ENCODE measurements around the gene ARFIP1. TPM values are rescaled to one million over a fixed set of nuclear protein-coding genes. Genes with fewer than 3 reads are reported as not detected.
"Not testable (repeated sequence)": the region's sequence is repeated elsewhere in the genome, so short reads cannot be mapped to it uniquely, and the experiment has no call there.

The ARFIP1 gene
- polyA plus RNA-seq, 6 donors from 2014 or later, result 21.4 to 32.7 (median 27.8) TPM

DNA sequence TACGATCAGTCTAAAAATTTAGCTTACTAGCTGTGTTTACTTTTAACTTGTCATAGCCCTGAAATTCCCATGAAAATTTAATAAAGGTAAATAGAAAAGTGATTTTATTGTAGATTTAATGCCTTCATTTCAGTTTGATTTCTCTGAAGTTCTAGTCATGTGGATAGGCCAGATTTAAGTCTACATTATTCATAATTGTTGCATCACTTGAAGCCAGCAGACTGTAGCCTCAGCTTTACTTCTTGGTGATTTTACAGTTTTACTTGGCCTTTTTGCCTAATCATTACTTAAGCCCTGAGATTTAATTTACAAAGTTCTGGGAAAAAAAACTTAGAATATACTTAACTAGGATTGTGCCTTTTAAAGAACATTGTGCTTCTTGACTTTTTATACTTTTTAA is 82.9 kb downstream of the ARFIP1 start:
- DNase-seq (no peak), ATAC-seq (ENCODE audit: low read depth in 2 of 2) (no peak)
- Mint-ChIP-seq H3K36me3 (peaks cover 7 to 8% of the 10 kb centered on the region in 2 donors), H3K27ac (peak overlapping the region in 1 of 6 donors; percentile 66), H3K9me3 (no peaks in the 10 kb centered on the region), H3K4me3 (no peak overlapping the region), H3K27me3 (no peaks in the 10 kb centered on the region), H3K4me1 (no peaks in the 10 kb centered on the region)

DNA sequence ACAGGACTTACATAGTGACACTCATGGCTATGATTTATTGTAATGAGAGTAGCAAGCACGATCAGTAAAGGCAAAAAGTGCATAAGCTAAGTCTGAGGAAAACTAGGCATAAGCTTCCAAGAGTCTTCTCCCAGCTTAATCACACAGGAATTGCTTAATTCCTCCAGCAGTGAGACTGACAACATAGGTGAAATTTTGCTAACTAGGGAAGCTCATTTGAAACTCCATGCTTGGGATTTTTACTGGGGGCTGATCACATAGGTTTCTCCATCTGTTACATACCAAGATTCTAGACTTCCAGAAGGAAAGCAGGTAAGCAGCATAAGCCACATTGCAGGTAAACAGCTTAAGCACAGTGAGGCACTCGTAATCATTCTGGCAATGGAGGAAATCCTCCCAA is 84.6 kb downstream of the ARFIP1 start:
- no peak for DNase-seq
- Mint-ChIP-seq H3K27ac (peak overlapping the region in 2 of 6 donors; percentile 5 to 63), H3K4me1 (no peaks in the 10 kb centered on the region), H3K4me3 (no peak overlapping the region), H3K27me3 (no peaks in the 10 kb centered on the region), H3K36me3 (peaks cover 8 to 11% of the 10 kb centered on the region in 2 donors), H3K9me3 (no peaks in the 10 kb centered on the region)
- ATAC-seq (ENCODE audit: low read depth in 2 of 2), result no peak

DNA sequence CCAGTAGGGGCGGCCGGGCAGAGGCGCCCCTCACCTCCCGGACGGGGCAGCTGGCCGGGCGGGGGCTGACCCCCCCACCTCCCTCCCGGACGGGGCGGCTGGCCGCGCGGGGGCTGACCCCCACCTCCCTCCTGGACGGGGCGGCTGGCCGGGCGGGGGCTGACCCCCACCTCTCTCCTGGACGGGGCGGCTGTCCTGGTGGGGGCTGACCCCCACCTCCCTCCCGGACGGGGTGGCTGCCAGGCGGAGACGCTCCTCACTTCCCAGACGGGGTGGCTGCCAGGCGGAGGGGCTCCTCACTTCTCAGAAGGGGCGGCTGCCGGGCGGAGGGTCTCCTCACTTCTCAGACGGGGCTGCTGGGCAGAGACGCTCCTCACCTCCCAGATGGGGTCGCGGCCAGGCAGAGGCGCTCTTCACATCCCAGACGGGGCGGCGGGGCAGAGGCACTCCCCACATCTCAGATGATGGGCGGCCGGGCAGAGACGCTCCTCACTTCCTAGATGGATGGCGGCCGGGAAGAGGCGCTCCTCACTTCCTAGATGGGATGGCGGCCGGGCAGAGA is 86.8 kb downstream of the ARFIP1 start:
- not testable (repeated sequence) for ATAC-seq (ENCODE audit: low read depth in 2 of 2); H3K9me3 Mint-ChIP-seq; H3K4me3 Mint-ChIP-seq; H3K27me3 Mint-ChIP-seq; DNase-seq; H3K4me1 Mint-ChIP-seq; H3K27ac Mint-ChIP-seq
- peaks cover 8 to 22% of the 10 kb centered on the region in 2 donors for H3K36me3 Mint-ChIP-seq

DNA sequence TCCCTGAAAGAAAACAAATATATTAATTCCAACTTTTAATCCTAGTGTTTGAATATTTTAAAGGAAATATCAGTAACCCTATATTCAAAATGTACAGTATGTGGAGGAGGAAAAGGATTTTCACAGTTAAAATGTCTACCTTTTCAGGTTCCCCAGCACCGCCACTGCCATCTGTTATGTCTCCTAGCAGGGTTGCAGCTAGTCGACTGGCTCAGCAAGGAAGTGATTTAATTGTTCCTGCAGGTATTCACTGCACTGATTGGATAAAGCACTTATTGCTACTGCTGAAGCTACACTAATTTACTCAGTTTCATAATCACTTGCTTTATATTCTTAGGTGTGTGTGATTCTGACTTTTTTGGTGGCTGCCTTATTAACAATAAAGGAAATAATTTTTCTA is 90.9 kb downstream of the ARFIP1 start:
- no peak overlapping the region for H3K4me3 Mint-ChIP-seq
- no peaks in the 10 kb centered on the region for H3K4me1 Mint-ChIP-seq
- H3K9me3 Mint-ChIP-seq, result peaks cover 0 to 4% (median 0%) of the 10 kb centered on the region in 7 donors
- DNase-seq, result no peak
- ATAC-seq (ENCODE audit: low read depth in 2 of 2), result no peak
- H3K36me3 Mint-ChIP-seq, result peaks cover 21 to 39% of the 10 kb centered on the region in 2 donors
- H3K27me3 Mint-ChIP-seq, result no peaks in the 10 kb centered on the region
- no peak overlapping the region for H3K27ac Mint-ChIP-seq

- no peak overlapping the region for H3K4me3 Mint-ChIP-seq
- DNase-seq (no peak), ATAC-seq (ENCODE audit: low read depth in 2 of 2) (no peak)
- H3K27me3 Mint-ChIP-seq, result no peaks in the 10 kb centered on the region
- H3K36me3 Mint-ChIP-seq, result peaks cover 45 to 47% of the 10 kb centered on the region in 2 donors
- no peak overlapping the region for H3K27ac Mint-ChIP-seq
- H3K4me1 Mint-ChIP-seq, result peaks cover 0 to 3% (median under 1%) of the 10 kb centered on the region in 3 donors
- H3K9me3 Mint-ChIP-seq, result peaks cover 4 to 23% (median 14%) of the 10 kb centered on the region in 7 donors
These were observed 95.5 kb downstream of the ARFIP1 start for GRCh38 chr4:152875261-152875660.

GRCh38 chr4:152877868-152878267 is 98.1 kb downstream of the ARFIP1 start:
- Mint-ChIP-seq H3K4me1 (peaks cover 0 to 7% (median 4%) of the 10 kb centered on the region in 3 donors), H3K27me3 (no peaks in the 10 kb centered on the region), H3K9me3 (peaks cover 4 to 23% (median 14%) of the 10 kb centered on the region in 7 donors), H3K27ac (no peak overlapping the region), H3K36me3 (peaks cover 45 to 48% of the 10 kb centered on the region in 2 donors), H3K4me3 (no peak overlapping the region)
- no peak for DNase-seq
- ATAC-seq (ENCODE audit: low read depth in 2 of 2), result no peak

DNA sequence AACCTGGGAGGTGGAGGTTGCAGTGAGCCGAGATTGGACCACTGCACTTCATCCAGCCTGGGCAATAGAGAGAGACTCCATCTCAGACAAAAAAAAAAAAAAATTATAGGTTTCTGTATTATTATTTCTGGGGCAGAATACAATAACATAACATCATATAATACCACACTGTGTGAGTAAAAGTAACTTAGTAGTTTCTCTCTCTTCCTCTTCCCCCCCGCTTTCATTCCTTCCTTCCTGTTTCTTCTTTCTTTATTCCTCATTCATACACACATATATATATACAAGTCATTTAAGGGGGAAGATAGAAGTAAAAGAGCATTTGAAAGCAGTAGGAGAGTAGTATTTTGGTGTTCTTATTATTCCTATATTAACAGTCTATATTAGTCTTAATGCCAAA is 100.5 kb downstream of the ARFIP1 start:
- ATAC-seq (ENCODE audit: low read depth in 2 of 2) (no peak), DNase-seq (no peak)
- peaks cover 0 to 7% (median 4%) of the 10 kb centered on the region in 3 donors for H3K4me1 Mint-ChIP-seq
- H3K27me3 Mint-ChIP-seq, result no peaks in the 10 kb centered on the region
- H3K27ac Mint-ChIP-seq, result peak overlapping the region in 3 of 6 donors; percentile 3 to 72 (median 29)
- H3K9me3 Mint-ChIP-seq, result peaks cover 4 to 23% (median 14%) of the 10 kb centered on the region in 7 donors
- H3K4me3 Mint-ChIP-seq, result no peak overlapping the region
- peaks cover 27 to 32% of the 10 kb centered on the region in 2 donors for H3K36me3 Mint-ChIP-seq

DNA sequence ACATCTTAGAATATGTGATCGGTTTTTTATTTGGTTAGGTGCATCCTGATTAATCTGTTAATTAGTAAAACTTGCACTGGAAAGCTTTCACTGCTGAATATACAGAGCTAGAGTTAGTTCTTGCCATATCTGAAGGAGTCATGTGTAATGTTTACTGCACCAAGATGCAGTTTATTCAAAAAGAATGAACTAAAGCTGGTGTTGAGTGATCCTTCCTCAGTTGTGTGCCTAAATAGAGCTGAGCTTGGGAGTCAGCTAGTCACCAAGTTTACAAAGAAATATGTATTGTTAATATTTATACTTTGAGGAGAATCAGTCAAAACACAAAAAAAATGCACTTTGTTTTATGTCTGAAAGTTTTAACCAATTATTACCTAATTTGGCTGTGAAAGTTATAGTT is 102.2 kb downstream of the ARFIP1 start:
- no peak for ATAC-seq (ENCODE audit: low read depth in 2 of 2)
- H3K4me1 Mint-ChIP-seq, result peaks cover 0 to 7% (median 4%) of the 10 kb centered on the region in 3 donors
- peaks cover 0 to 10% (median 8%) of the 10 kb centered on the region in 7 donors for H3K9me3 Mint-ChIP-seq
- no peak overlapping the region for H3K4me3 Mint-ChIP-seq
- H3K36me3 Mint-ChIP-seq, result peaks cover 22 to 23% of the 10 kb centered on the region in 2 donors
- no peaks in the 10 kb centered on the region for H3K27me3 Mint-ChIP-seq
- DNase-seq, result no peak
- no peak overlapping the region for H3K27ac Mint-ChIP-seq

DNA sequence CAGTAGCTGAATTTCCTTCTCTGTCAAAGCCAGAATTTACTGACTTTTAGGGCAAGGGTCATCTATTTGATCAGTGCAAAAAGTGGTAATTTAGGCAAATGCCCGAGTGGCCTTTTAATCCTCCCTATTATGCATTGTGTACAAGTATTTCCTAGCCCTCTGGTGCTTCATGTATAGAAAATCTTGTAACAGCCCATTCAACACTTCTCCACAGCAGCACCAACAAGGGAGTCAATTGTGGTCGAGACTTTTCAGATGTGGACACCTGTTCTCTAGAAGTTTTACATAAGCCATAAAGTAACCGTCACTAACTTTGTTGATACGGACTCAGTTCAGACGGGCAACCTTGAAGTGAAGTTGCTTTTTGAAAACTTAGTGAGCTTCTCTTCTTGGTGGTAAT is 105.4 kb downstream of the ARFIP1 start:
- H3K4me1 Mint-ChIP-seq, result peaks cover 0 to 5% (median 4%) of the 10 kb centered on the region in 3 donors
- DNase-seq (no peak), ATAC-seq (ENCODE audit: low read depth in 2 of 2) (no peak)
- no peak overlapping the region for H3K4me3 Mint-ChIP-seq
- peaks cover 21 to 24% of the 10 kb centered on the region in 2 donors for H3K36me3 Mint-ChIP-seq
- no peak overlapping the region for H3K27ac Mint-ChIP-seq
- no peaks in the 10 kb centered on the region for H3K27me3 Mint-ChIP-seq
- H3K9me3 Mint-ChIP-seq, result no peaks in the 10 kb centered on the region

DNA sequence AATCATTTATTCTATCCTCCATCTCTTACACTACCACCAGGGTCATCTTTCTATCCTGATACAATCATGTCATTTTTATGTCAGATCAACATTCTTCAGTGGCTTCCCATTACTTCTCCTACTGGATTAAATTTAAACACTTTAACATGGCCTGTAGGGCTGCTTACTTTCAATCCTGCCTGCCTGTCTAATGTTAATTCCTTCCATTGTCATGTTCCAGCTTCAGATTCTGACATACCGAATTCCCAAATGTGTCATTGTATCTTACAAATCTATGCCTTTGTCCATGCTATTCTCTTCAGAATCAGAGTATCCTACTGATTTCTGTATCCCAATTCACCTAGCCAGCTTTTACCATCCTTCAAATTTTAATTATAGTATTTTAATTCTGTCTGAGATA is 106.4 kb downstream of the ARFIP1 start:
- Mint-ChIP-seq H3K9me3 (no peaks in the 10 kb centered on the region), H3K36me3 (peaks cover 27 to 33% of the 10 kb centered on the region in 2 donors), H3K4me3 (no peak overlapping the region)

GRCh38 chr4:152887981-152888380 is 108.2 kb downstream of the ARFIP1 start:
- ATAC-seq (ENCODE audit: low read depth in 2 of 2) (no peak), DNase-seq (no peak)
- no peaks in the 10 kb centered on the region for H3K4me1 Mint-ChIP-seq
- H3K36me3 Mint-ChIP-seq, result peaks cover 27 to 40% of the 10 kb centered on the region in 2 donors
- no peaks in the 10 kb centered on the region for H3K9me3 Mint-ChIP-seq
- H3K27me3 Mint-ChIP-seq, result no peaks in the 10 kb centered on the region
- H3K27ac Mint-ChIP-seq, result no peak overlapping the region
- no peak overlapping the region for H3K4me3 Mint-ChIP-seq

More for the DNA sequence above, 106.4 kb downstream of the ARFIP1 start:
- ATAC-seq (ENCODE audit: low read depth in 2 of 2) (no peak), DNase-seq (no peak)
- no peaks in the 10 kb centered on the region for H3K27me3 Mint-ChIP-seq
- peak overlapping the region in 1 of 6 donors; percentile 65 for H3K27ac Mint-ChIP-seq
- H3K4me1 Mint-ChIP-seq, result no peaks in the 10 kb centered on the region

DNA sequence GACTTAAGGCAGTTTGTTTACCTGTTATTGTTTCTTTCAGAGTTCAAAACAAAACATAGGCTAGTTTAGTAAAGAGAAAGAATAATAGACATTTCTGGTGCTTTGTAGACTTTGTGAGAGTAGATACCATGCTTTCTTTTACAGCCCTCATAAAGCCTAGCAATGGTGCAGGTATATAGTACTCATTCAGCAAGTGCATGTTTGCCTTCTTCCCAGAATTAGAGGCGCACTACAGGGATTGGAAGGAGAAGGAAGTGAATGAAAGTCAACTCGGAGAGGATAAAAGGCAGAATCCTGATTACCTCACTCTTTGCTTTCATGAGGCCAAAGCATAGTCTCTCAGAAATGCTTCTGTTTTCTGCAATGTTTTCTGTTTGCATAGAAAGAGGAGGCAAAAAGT is 113.2 kb downstream of the ARFIP1 start:
- Mint-ChIP-seq H3K4me1 (peaks cover 0 to 7% (median 1%) of the 10 kb centered on the region in 3 donors), H3K9me3 (no peaks in the 10 kb centered on the region), H3K4me3 (no peak overlapping the region), H3K36me3 (peaks cover 12 to 37% of the 10 kb centered on the region in 2 donors), H3K27ac (no peak overlapping the region), H3K27me3 (no peaks in the 10 kb centered on the region)
- ATAC-seq (ENCODE audit: low read depth in 2 of 2), result no peak
- no peak for DNase-seq

DNA sequence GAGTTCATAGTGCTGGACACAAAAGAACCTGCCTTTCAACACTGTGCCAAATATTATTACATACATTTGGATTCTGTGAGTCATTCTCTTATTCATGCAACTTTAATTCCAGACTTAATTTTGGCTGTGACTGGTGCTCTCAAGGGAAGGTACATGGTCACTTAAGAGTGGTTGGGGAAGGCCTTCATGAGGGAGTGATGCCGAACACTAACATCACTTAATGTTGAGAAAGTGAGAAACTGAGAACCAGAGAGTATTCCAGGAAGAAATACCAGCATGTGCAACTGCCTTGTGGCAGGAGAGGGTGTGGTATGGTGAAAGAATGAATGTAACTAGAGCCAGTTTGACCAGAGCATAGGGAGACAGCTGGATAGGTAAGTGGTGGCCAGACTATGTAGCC is 114.9 kb downstream of the ARFIP1 start:
- no peak overlapping the region for H3K4me3 Mint-ChIP-seq
- H3K27ac Mint-ChIP-seq, result peak overlapping the region in 1 of 6 donors; percentile 28
- H3K27me3 Mint-ChIP-seq, result no peaks in the 10 kb centered on the region
- H3K4me1 Mint-ChIP-seq, result peaks cover 0 to 7% (median 1%) of the 10 kb centered on the region in 3 donors
- ATAC-seq (ENCODE audit: low read depth in 2 of 2) (no peak), DNase-seq (no peak)
- no peaks in the 10 kb centered on the region for H3K9me3 Mint-ChIP-seq
- peaks cover 24 to 38% of the 10 kb centered on the region in 2 donors for H3K36me3 Mint-ChIP-seq

DNA sequence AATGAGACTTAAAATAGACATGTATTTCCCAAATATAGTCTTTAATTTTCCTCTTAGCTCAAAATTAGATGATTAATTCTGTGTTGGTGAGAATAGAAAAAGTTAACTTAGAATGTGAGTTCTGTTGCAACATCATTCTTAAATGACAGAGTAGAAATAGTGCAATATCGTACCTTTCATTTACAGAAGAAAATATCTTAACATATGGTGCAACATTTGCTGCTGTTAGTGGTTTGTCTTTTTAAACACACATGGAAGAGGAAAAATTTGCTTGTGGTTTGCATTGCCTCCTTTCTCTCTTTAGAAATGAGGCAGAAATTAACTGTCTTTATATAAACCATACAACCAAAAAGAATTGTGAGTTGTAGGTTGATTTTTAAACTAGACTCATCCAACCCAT is 117.1 kb downstream of the ARFIP1 start:
- ATAC-seq (ENCODE audit: low read depth in 2 of 2) (no peak), DNase-seq (no peak)
- no peaks in the 10 kb centered on the region for H3K9me3 Mint-ChIP-seq
- H3K4me3 Mint-ChIP-seq, result no peak overlapping the region
- peak overlapping the region in 2 of 6 donors; percentile 5 to 47 for H3K27ac Mint-ChIP-seq
- peaks cover 0 to 7% (median 1%) of the 10 kb centered on the region in 3 donors for H3K4me1 Mint-ChIP-seq
- H3K27me3 Mint-ChIP-seq, result no peaks in the 10 kb centered on the region
- H3K36me3 Mint-ChIP-seq, result peaks cover 16 to 21% of the 10 kb centered on the region in 2 donors
